Measurements from ENCODE around the gene LMNB1. TPM values are rescaled to one million over a fixed set of nuclear protein-coding genes. Genes with fewer than 3 reads are reported as not detected.
"Not testable (repeated sequence)": the region's sequence is repeated elsewhere in the genome, so short reads cannot be mapped to it uniquely, and the experiment has no call there.

Gene LMNB1
- total and polyA plus RNA-seq, 2 donors = 27.2 to 120 TPM

DNA sequence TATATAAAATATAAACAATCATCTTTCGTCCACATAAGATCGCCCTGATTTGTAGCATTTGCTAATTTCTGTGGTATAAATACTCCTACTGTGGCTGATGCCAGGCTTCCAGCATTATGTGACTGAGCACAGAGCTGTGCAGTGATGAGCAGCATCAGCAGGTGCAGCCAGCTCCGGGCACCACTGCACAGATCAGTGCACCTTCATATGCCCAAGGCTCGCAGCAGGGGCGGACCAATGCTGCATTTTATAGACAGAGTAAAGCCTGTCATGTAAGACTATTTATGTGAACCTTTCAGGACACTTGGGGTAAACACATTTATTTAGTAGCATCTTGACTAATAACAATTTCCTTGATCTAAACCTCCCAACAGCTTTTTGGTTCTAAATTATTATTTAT is 53.1 kb downstream of the LMNB1 start:
- Histone ChIP-seq H3K27ac (ENCODE audit: low read depth in 1 of 2, low read length in 1 of 2) (no peak overlapping the region), H3K4me1 (ENCODE audit: control insufficient read depth in 2 of 2, insufficient read depth in 2 of 2, low read length in 2 of 2) (no peaks in the 10 kb centered on the region), H3K36me3 (ENCODE audit: control insufficient read depth in 2 of 2, insufficient read depth in 2 of 2, low read length in 1 of 2) (peaks cover 57 to 93% of the 10 kb centered on the region in 2 donors), H3K9me3 (ENCODE audit: control insufficient read depth in 2 of 2, insufficient read depth in 1 of 2, low read length in 1 of 2) (no peaks in the 10 kb centered on the region), H3K27me3 (ENCODE audit: control insufficient read depth in 2 of 2, insufficient read depth in 1 of 2, low read length in 1 of 2) (no peaks in the 10 kb centered on the region), H3K4me3 (ENCODE audit: low read length in 2 of 2) (no peak overlapping the region)
- WGBS = 85% methylated on average over 5 of the region's 5 CpGs
- DNase-seq (ENCODE audit: low read depth in 6 of 9, low spot score in 9 of 9) = no peak

DNA sequence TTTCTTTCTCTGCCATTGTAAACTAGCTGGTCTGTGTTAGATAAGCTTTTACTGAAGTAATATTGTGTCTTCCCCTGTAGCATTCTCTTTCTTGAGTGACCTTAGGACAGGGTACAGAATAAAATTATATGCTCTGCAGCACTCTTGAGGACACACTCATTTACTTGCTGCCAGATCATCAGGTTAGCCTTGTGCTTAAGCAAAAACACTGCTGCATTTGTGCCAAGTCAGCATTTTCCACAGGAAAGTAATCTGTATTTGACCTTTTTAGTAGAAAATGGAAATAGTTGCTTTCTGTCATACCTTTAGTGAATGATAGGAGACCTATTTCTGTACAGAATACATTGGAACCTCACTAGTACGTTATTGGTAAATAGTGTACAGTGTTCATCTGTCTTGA is 54.2 kb downstream of the LMNB1 start:
- Histone ChIP-seq H3K4me1 (ENCODE audit: control insufficient read depth in 2 of 2, insufficient read depth in 2 of 2, low read length in 2 of 2) (no peaks in the 10 kb centered on the region), H3K27me3 (ENCODE audit: control insufficient read depth in 2 of 2, insufficient read depth in 1 of 2, low read length in 1 of 2) (no peaks in the 10 kb centered on the region), H3K9me3 (ENCODE audit: control insufficient read depth in 2 of 2, insufficient read depth in 1 of 2, low read length in 1 of 2) (no peaks in the 10 kb centered on the region), H3K36me3 (ENCODE audit: control insufficient read depth in 2 of 2, insufficient read depth in 2 of 2, low read length in 1 of 2) (peaks cover 48 to 92% of the 10 kb centered on the region in 2 donors), H3K27ac (ENCODE audit: low read depth in 1 of 2, low read length in 1 of 2) (no peak overlapping the region), H3K4me3 (ENCODE audit: low read length in 2 of 2) (no peak overlapping the region)
- WGBS = 97% methylated on average over 1 of the region's 1 CpG
- DNase-seq (ENCODE audit: low read depth in 6 of 9, low spot score in 9 of 9) = peak in 1 of 9 donors; percentile 13

DNA sequence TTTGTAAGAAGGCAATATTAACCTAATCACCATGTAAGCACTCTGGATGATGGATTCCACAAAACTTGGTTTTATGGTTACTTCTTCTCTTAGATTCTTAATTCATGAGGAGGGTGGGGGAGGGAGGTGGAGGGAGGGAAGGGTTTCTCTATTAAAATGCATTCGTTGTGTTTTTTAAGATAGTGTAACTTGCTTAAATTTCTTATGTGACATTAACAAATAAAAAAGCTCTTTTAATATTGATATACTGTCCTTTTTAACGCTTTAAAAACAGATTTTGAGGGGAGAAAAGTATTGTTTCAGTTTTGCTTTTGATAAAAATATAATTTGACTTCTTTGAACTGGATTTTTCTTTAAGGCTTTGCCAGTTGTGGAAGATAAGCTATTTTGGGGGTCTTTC is 59.8 kb downstream of the LMNB1 start:
- H3K27ac ChIP-seq (ENCODE audit: low read depth in 1 of 2, low read length in 1 of 2) = no peak overlapping the region
- H3K4me3 ChIP-seq (ENCODE audit: low read length in 2 of 2) = no peak overlapping the region
- DNase-seq (ENCODE audit: low read depth in 6 of 9, low spot score in 9 of 9) = no peak
- no peaks in the 10 kb centered on the region for H3K9me3 ChIP-seq (ENCODE audit: control insufficient read depth in 2 of 2, insufficient read depth in 1 of 2, low read length in 1 of 2)
- no peaks in the 10 kb centered on the region for H3K4me1 ChIP-seq (ENCODE audit: control insufficient read depth in 2 of 2, insufficient read depth in 2 of 2, low read length in 2 of 2)
- H3K36me3 ChIP-seq (ENCODE audit: control insufficient read depth in 2 of 2, insufficient read depth in 2 of 2, low read length in 1 of 2) = peaks cover 30 to 70% of the 10 kb centered on the region in 2 donors
- 97% methylated on average over 2 of the region's 2 CpGs for WGBS
- no peaks in the 10 kb centered on the region for H3K27me3 ChIP-seq (ENCODE audit: control insufficient read depth in 2 of 2, insufficient read depth in 1 of 2, low read length in 1 of 2)

DNA sequence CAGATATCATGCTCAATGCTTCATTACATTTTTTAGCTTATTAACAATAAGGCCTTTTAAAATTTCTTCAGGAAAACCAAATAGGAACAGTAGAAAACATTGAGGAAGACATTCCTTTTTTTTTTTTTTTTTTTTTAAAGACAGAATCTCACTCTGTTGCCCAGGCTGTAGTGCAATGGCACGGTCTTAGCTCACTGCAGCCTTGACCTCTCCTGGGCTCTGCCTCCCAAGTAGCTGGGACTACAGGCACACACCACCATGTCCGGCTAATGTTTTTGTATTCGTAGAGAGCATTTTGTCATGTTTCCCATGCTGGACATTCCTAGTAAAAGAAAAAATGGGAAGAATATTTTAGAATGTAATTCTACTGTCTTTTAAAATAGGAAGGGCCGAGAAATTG is 60.3 kb downstream of the LMNB1 start:
- Histone ChIP-seq H3K27me3 (ENCODE audit: control insufficient read depth in 2 of 2, insufficient read depth in 1 of 2, low read length in 1 of 2) (no peaks in the 10 kb centered on the region), H3K9me3 (ENCODE audit: control insufficient read depth in 2 of 2, insufficient read depth in 1 of 2, low read length in 1 of 2) (no peaks in the 10 kb centered on the region), H3K36me3 (ENCODE audit: control insufficient read depth in 2 of 2, insufficient read depth in 2 of 2, low read length in 1 of 2) (peaks cover 26 to 66% of the 10 kb centered on the region in 2 donors), H3K27ac (ENCODE audit: low read depth in 1 of 2, low read length in 1 of 2) (no peak overlapping the region), H3K4me1 (ENCODE audit: control insufficient read depth in 2 of 2, insufficient read depth in 2 of 2, low read length in 2 of 2) (no peaks in the 10 kb centered on the region), H3K4me3 (ENCODE audit: low read length in 2 of 2) (no peak overlapping the region)
- DNase-seq (ENCODE audit: low read depth in 6 of 9, low spot score in 9 of 9) = no peak
- over 99% methylated on average over 4 of the region's 4 CpGs for WGBS

DNA sequence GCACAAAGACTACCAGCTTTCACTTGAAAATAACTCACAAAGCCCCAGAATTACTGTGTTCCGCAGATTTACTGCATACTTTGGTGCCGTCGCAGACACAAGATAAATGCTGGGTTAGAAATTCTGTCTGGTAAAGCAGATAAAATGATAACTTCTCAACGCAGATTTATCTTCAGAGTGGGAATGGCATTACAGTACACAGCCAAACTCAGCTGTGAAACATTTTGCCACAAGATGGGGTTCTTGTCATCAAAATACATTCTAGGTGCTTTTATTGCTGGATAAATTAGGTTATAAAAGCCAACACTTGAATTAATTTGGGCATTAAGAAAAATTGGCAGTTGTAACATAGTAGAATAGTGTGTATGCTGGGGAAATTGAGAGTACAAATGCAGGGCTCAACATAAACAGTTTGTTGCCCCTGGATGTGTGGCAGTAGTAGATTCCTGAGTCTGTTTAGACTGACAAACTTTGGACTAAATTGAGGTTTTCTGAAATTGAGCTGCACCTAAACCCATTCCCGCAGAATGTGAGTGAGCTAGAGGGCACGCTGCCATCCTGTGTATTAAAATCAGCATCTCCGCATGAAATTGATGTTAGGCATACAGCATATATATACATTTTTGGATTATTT is 61.1 kb downstream of the LMNB1 start:
- no peak overlapping the region for H3K27ac ChIP-seq (ENCODE audit: low read depth in 1 of 2, low read length in 1 of 2)

DNA sequence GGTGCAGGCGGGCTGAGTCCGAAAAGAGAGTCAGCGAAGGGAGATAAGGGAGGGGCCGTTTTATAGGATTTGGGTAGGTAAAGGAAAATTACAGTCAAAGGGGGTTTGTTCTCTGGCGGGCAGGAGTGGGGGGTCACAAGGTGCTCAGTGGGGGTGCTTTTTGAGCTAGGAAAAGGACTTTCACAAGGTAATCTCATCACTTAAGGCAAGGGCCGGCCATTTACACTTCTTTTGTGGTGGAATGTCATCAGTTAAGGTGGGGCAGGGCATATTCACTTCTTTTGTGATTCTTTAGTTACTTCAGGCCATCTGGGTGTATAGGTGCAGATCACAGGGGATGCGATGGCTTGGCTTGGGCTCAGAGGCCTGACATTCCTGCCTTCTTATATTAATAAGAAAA is 62.5 kb downstream of the LMNB1 start:
- not testable (repeated sequence) for H3K4me1 ChIP-seq (ENCODE audit: control insufficient read depth in 2 of 2, insufficient read depth in 2 of 2, low read length in 2 of 2); DNase-seq (ENCODE audit: low read depth in 6 of 9, low spot score in 9 of 9); H3K27me3 ChIP-seq (ENCODE audit: control insufficient read depth in 2 of 2, insufficient read depth in 1 of 2, low read length in 1 of 2)

More for the DNA sequence above, 61.1 kb downstream of the LMNB1 start:
- Histone ChIP-seq H3K4me1 (ENCODE audit: control insufficient read depth in 2 of 2, insufficient read depth in 2 of 2, low read length in 2 of 2) (no peaks in the 10 kb centered on the region), H3K4me3 (ENCODE audit: low read length in 2 of 2) (no peak overlapping the region), H3K36me3 (ENCODE audit: control insufficient read depth in 2 of 2, insufficient read depth in 2 of 2, low read length in 1 of 2) (peaks cover 21 to 59% of the 10 kb centered on the region in 2 donors), H3K9me3 (ENCODE audit: control insufficient read depth in 2 of 2, insufficient read depth in 1 of 2, low read length in 1 of 2) (no peaks in the 10 kb centered on the region), H3K27me3 (ENCODE audit: control insufficient read depth in 2 of 2, insufficient read depth in 1 of 2, low read length in 1 of 2) (no peaks in the 10 kb centered on the region)
- WGBS = 91% methylated on average over 7 of the region's 7 CpGs
- peak in 1 of 9 donors; percentile 36 for DNase-seq (ENCODE audit: low read depth in 6 of 9, low spot score in 9 of 9)

DNA sequence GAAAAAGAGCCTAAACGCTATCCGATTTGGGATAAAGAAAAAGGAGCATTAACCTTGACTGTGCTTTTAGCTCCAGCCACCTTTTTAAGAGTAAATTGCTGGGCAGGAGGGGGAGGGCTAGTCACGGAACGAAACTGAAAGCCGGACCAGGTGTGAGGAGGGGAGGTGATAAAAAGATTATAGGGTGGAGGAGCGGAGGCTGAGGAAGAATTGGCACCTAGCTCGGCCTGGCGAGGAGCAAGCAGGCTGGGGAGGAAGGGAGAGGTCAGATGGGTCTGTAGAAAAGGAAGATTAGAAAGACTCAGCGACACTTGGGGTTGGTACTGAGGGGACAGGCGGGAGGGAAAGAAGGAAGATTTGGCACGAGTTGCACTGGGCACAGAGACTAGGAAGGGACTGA is 66.4 kb downstream of the LMNB1 start:
- not testable (repeated sequence) for H3K4me3 ChIP-seq (ENCODE audit: low read length in 2 of 2); H3K9me3 ChIP-seq (ENCODE audit: control insufficient read depth in 2 of 2, insufficient read depth in 1 of 2, low read length in 1 of 2); H3K27me3 ChIP-seq (ENCODE audit: control insufficient read depth in 2 of 2, insufficient read depth in 1 of 2, low read length in 1 of 2); H3K27ac ChIP-seq (ENCODE audit: low read depth in 1 of 2, low read length in 1 of 2); DNase-seq (ENCODE audit: low read depth in 6 of 9, low spot score in 9 of 9)
- 95% methylated on average over 11 of the region's 11 CpGs for WGBS
- peaks cover 3 to 10% of the 10 kb centered on the region in 2 donors for H3K36me3 ChIP-seq (ENCODE audit: control insufficient read depth in 2 of 2, insufficient read depth in 2 of 2, low read length in 1 of 2)
- peaks cover 5 to 22% of the 10 kb centered on the region in 2 donors for H3K4me1 ChIP-seq (ENCODE audit: control insufficient read depth in 2 of 2, insufficient read depth in 2 of 2, low read length in 2 of 2)

More for the DNA sequence above, 62.5 kb downstream of the LMNB1 start:
- not testable (repeated sequence) for H3K4me3 ChIP-seq (ENCODE audit: low read length in 2 of 2); H3K27ac ChIP-seq (ENCODE audit: low read depth in 1 of 2, low read length in 1 of 2); H3K9me3 ChIP-seq (ENCODE audit: control insufficient read depth in 2 of 2, insufficient read depth in 1 of 2, low read length in 1 of 2)
- WGBS = 89% methylated on average over 7 of the region's 7 CpGs
- H3K36me3 ChIP-seq (ENCODE audit: control insufficient read depth in 2 of 2, insufficient read depth in 2 of 2, low read length in 1 of 2) = peaks cover 10 to 45% of the 10 kb centered on the region in 2 donors

DNA sequence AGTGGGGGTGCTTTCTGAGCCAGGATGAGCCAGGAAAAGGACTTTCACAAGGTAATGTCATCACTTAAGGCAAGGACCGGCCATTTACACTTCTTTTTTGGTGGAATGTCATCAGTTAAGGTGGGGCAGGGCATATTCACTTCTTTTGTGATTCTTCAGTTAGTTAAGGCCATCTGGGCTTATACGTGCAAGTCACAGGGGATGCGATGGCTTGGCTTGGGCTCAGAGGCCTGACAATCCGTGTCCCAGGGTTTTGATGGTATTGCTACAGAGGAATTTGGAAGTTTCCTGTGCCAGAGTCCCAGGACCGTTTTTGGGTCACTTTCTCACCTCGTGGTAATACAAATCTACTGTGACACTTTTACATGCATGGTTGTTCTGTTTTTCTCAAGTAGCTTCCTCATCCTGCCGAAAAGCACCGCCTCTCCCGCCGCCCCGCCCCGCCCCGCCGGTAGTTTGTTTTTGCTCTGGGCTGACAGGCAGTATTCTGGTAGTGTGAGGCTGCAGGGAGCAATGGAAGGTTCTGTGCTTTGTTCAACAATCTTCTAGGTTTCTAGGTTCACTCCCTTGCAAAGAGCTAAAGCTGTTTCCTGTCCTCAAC is 68.6 kb downstream of the LMNB1 start:
- Histone ChIP-seq H3K27ac (ENCODE audit: low read depth in 1 of 2, low read length in 1 of 2) (peak overlapping the region; percentile 77 to 95), H3K4me1 (ENCODE audit: control insufficient read depth in 2 of 2, insufficient read depth in 2 of 2, low read length in 2 of 2) (peaks cover 5 to 25% of the 10 kb centered on the region in 2 donors)
- H3K4me3 ChIP-seq (ENCODE audit: low read length in 2 of 2); H3K36me3 ChIP-seq (ENCODE audit: control insufficient read depth in 2 of 2, insufficient read depth in 2 of 2, low read length in 1 of 2); H3K9me3 ChIP-seq (ENCODE audit: control insufficient read depth in 2 of 2, insufficient read depth in 1 of 2, low read length in 1 of 2); H3K27me3 ChIP-seq (ENCODE audit: control insufficient read depth in 2 of 2, insufficient read depth in 1 of 2, low read length in 1 of 2): not testable (repeated sequence)
- 23% methylated on average over 14 of the region's 14 CpGs for WGBS
- DNase-seq (ENCODE audit: low read depth in 6 of 9, low spot score in 9 of 9) = peak in 7 of 9 donors; percentile 44 to 87 (median 65)

DNA sequence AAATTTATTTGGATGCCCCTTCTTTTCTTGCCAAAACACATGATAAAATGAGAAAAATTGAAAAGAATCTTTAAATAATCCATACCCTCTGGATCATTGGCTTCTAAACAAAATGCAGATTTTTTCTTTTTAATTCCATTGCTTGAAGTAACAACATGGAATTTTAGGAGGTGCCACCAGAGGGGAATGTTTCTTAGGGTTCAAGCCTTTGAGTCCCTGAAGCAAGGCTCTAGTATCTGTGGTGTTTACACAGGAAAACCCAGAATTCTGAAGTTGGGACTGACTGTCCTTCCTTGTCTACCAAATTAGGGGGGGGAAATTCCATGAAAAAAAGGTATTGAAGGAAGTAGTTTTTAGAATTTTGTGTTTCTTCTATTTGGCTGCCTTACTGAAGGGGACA is 69.4 kb downstream of the LMNB1 start:
- peak in 1 of 9 donors; percentile 31 for DNase-seq (ENCODE audit: low read depth in 6 of 9, low spot score in 9 of 9)
- no peaks in the 10 kb centered on the region for H3K27me3 ChIP-seq (ENCODE audit: control insufficient read depth in 2 of 2, insufficient read depth in 1 of 2, low read length in 1 of 2)
- no peak overlapping the region for H3K4me3 ChIP-seq (ENCODE audit: low read length in 2 of 2)
- H3K9me3 ChIP-seq (ENCODE audit: control insufficient read depth in 2 of 2, insufficient read depth in 1 of 2, low read length in 1 of 2) = no peaks in the 10 kb centered on the region
- peaks cover 5 to 30% of the 10 kb centered on the region in 2 donors for H3K4me1 ChIP-seq (ENCODE audit: control insufficient read depth in 2 of 2, insufficient read depth in 2 of 2, low read length in 2 of 2)
- peak overlapping the region; percentile 40 to 95 for H3K27ac ChIP-seq (ENCODE audit: low read depth in 1 of 2, low read length in 1 of 2)
- peaks cover 0 to 3% of the 10 kb centered on the region in 2 donors for H3K36me3 ChIP-seq (ENCODE audit: control insufficient read depth in 2 of 2, insufficient read depth in 2 of 2, low read length in 1 of 2)
